ENCODE data around the gene TUBGCP5. TPM values are rescaled to one million over a fixed set of nuclear protein-coding genes. Genes with fewer than 3 reads are reported as not detected.
"Not testable (repeated sequence)": the region's sequence is repeated elsewhere in the genome, so short reads cannot be mapped to it uniquely, and the experiment has no call there.

TUBGCP5 gene
- total RNA-seq, 1 experiment from 2014 or later, result 31.8 TPM

- CTCF ChIA-PET, result no interaction called here
- intact Hi-C loops (cut with micrococcal nuclease; ENCODE audit: unreplicated experiment), result no loop called here
Measured at GRCh38 chr15:22992024-22992326, 47.4 kb downstream of the TUBGCP5 start.

GRCh38 chr15:22989576-22990477 is 49.5 kb downstream of the TUBGCP5 start:
- no peak for DNase-seq (ENCODE audit: low spot score)
- intact Hi-C loops (cut with micrococcal nuclease; ENCODE audit: unreplicated experiment), result no loop called here
- Histone ChIP-seq H3K9me3 (ENCODE audit: low read depth, low read length, poor library complexity, severe bottlenecking) (no peaks in the 10 kb centered on the region), H3K27me3 (replicated peaks; ENCODE audit: insufficient read depth, low read depth, low read length, poor library complexity) (no peaks in the 10 kb centered on the region), H3K27ac (ENCODE audit: low read depth, low read length, poor library complexity, severe bottlenecking) (no peak overlapping the region), H3K36me3 (ENCODE audit: insufficient read depth, low read length, poor library complexity, severe bottlenecking) (no peaks in the 10 kb centered on the region), H3K4me3 (ENCODE audit: low read depth, low read length, poor library complexity, severe bottlenecking) (no peak overlapping the region), H3K4me1 (ENCODE audit: insufficient read depth, low read length, poor library complexity, severe bottlenecking) (no peaks in the 10 kb centered on the region)
- BruUV-seq (replicated peaks), result no TSS peak
- POLR2A ChIA-PET (ENCODE audit: low non-redundant PET), result interaction anchor here (0.6 kb wide), 1 partner anchor 10 kb away, joined by 3 read pairs; no protein-coding TSS in a partner anchor
- CTCF ChIA-PET, result no interaction called here
- TF ChIP-seq CTCF (conservative IDR thresholded peaks at IDR 0.05; ENCODE audit: low read depth, low read length), result no peak
- no peak for TF ChIP-seq EZH2 (IDR thresholded peaks at IDR 0.05; ENCODE audit: borderline replicate concordance, low read depth, low read length, poor library complexity, severe bottlenecking)

More at GRCh38 chr15:22992024-22992326, 47.4 kb downstream of the TUBGCP5 start:
- Histone ChIP-seq H3K4me1 (ENCODE audit: insufficient read depth, low read length, poor library complexity, severe bottlenecking) (no peaks in the 10 kb centered on the region), H3K27me3 (replicated peaks; ENCODE audit: insufficient read depth, low read depth, low read length, poor library complexity) (no peaks in the 10 kb centered on the region), H3K4me3 (ENCODE audit: low read depth, low read length, poor library complexity, severe bottlenecking) (no peak overlapping the region), H3K36me3 (ENCODE audit: insufficient read depth, low read length, poor library complexity, severe bottlenecking) (no peaks in the 10 kb centered on the region), H3K9me3 (ENCODE audit: low read depth, low read length, poor library complexity, severe bottlenecking) (no peaks in the 10 kb centered on the region), H3K27ac (ENCODE audit: low read depth, low read length, poor library complexity, severe bottlenecking) (no peak overlapping the region)
- POLR2A ChIA-PET (ENCODE audit: low non-redundant PET), result no interaction called here
- no peak for DNase-seq (ENCODE audit: low spot score)
- TF ChIP-seq EZH2 (IDR thresholded peaks at IDR 0.05; ENCODE audit: borderline replicate concordance, low read depth, low read length, poor library complexity, severe bottlenecking) (no peak), CTCF (conservative IDR thresholded peaks at IDR 0.05; ENCODE audit: low read depth, low read length) (no peak)
- BruUV-seq (replicated peaks), result no TSS peak

- DNase-seq (ENCODE audit: low spot score), result no peak
- Histone ChIP-seq H3K27me3 (replicated peaks; ENCODE audit: insufficient read depth, low read depth, low read length, poor library complexity) (no peaks in the 10 kb centered on the region), H3K4me3 (ENCODE audit: low read depth, low read length, poor library complexity, severe bottlenecking) (no peak overlapping the region), H3K36me3 (ENCODE audit: insufficient read depth, low read length, poor library complexity, severe bottlenecking) (no peaks in the 10 kb centered on the region), H3K27ac (ENCODE audit: low read depth, low read length, poor library complexity, severe bottlenecking) (no peak overlapping the region), H3K4me1 (ENCODE audit: insufficient read depth, low read length, poor library complexity, severe bottlenecking) (no peaks in the 10 kb centered on the region), H3K9me3 (ENCODE audit: low read depth, low read length, poor library complexity, severe bottlenecking) (no peaks in the 10 kb centered on the region)
- ChIA-PET POLR2A (ENCODE audit: low non-redundant PET) (no interaction called here), CTCF (no interaction called here)
- BruUV-seq (replicated peaks), result no TSS peak
- intact Hi-C loops (cut with micrococcal nuclease; ENCODE audit: unreplicated experiment), result no loop called here
- TF ChIP-seq CTCF (conservative IDR thresholded peaks at IDR 0.05; ENCODE audit: low read depth, low read length) (no peak), EZH2 (IDR thresholded peaks at IDR 0.05; ENCODE audit: borderline replicate concordance, low read depth, low read length, poor library complexity, severe bottlenecking) (no peak)
Measured at GRCh38 chr15:22988811-22989210, 50.6 kb downstream of the TUBGCP5 start.

- POLR2A ChIA-PET (ENCODE audit: low non-redundant PET); H3K27me3 ChIP-seq (replicated peaks; ENCODE audit: insufficient read depth, low read depth, low read length, poor library complexity); H3K4me1 ChIP-seq (ENCODE audit: insufficient read depth, low read length, poor library complexity, severe bottlenecking); H3K27ac ChIP-seq (ENCODE audit: low read depth, low read length, poor library complexity, severe bottlenecking); H3K36me3 ChIP-seq (ENCODE audit: insufficient read depth, low read length, poor library complexity, severe bottlenecking); H3K9me3 ChIP-seq (ENCODE audit: low read depth, low read length, poor library complexity, severe bottlenecking); intact Hi-C loops (cut with micrococcal nuclease; ENCODE audit: unreplicated experiment); CTCF ChIA-PET; DNase-seq (ENCODE audit: low spot score); H3K4me3 ChIP-seq (ENCODE audit: low read depth, low read length, poor library complexity, severe bottlenecking); BruUV-seq (replicated peaks): not testable (repeated sequence)
Measured at GRCh38 chr15:22981931-22982330, 57.4 kb downstream of the TUBGCP5 start.
